ENCODE data around the gene WFDC10B. TPM values are rescaled to one million over a fixed set of nuclear protein-coding genes. Genes with fewer than 3 reads are reported as not detected.

WFDC10B gene
- total and polyA plus RNA-seq, 10 of the 15 experiments (the other 5 are each of a cell fraction or from before 2014, with no cell fraction given) = not detected

- ChIA-PET RAD21 (ENCODE audit: unreplicated experiment) (no interaction called here), POLR2A (no interaction called here), SMC1A (ENCODE audit: uncharacterized antibody, unreplicated experiment) (no interaction called here), CTCF (interaction anchor here (0.8 kb wide), 1 partner anchor 132 kb away, joined by 3 read pairs; no protein-coding TSS in a partner anchor)
- in situ Hi-C loops (cut with MboI) (no loop called here), intact Hi-C loops (cut with micrococcal nuclease; ENCODE audit: unreplicated experiment) (no loop called here)
- no peak overlapping the region for H3K9ac ChIP-seq (ENCODE audit: control insufficient read depth, insufficient read depth, low read length)
- no peaks in the 10 kb centered on the region for H3K4me1 ChIP-seq (ENCODE audit: control insufficient read depth, insufficient read depth, low read length)
- TF ChIP-seq SP1 (IDR thresholded peaks at IDR 0.05; ENCODE audit: low read depth, low read length) (no peak), ZBED1 (IDR thresholded peaks at IDR 0.05; ENCODE audit: borderline replicate concordance) (no peak), NR2F1 (conservative IDR thresholded peaks at IDR 0.05) (no peak), SMAD5 (IDR thresholded peaks at IDR 0.05; ENCODE audit: low read depth) (no peak), NR2C2 (IDR thresholded peaks at IDR 0.05; ENCODE audit: borderline replicate concordance, control insufficient read depth, insufficient read length, low read depth) (no peak)
- no peak overlapping the region for H3K4me3 ChIP-seq
- no peak for DNase-seq (ENCODE audit: low read depth, low spot score)
- H3K27ac ChIP-seq (ENCODE audit: control insufficient read depth, insufficient read depth) = no peak overlapping the region
- BruUV-seq (replicated peaks) = no TSS peak
- FAIRE-seq = no peak
- no peaks in the 10 kb centered on the region for H3K9me3 ChIP-seq (replicated peaks; ENCODE audit: control insufficient read depth, insufficient read depth, low read length)
- no peaks in the 10 kb centered on the region for H3K79me2 ChIP-seq (ENCODE audit: control insufficient read depth, insufficient read depth, low read length)
- H4K20me1 ChIP-seq (ENCODE audit: control insufficient read depth, insufficient read depth) = no peaks in the 10 kb centered on the region
- H3K36me3 ChIP-seq (ENCODE audit: control insufficient read depth in 2 of 2, insufficient read depth in 2 of 2, low read length in 1 of 2) = no peaks in the 10 kb centered on the region
- H3K4me2 ChIP-seq (ENCODE audit: control insufficient read depth, insufficient read depth) = no peak overlapping the region
- ATAC-seq = no peak
- 15% methylated on average over 5 of the region's 5 CpGs for WGBS (ENCODE audit: insufficient coverage, insufficient replicate concordance, low lambda C conversion rate, missing lambda C conversion rate)
- H3K27me3 ChIP-seq (replicated peaks in 1 of 2; ENCODE audit: control insufficient read depth in 2 of 2, insufficient read depth in 2 of 2, low read length in 1 of 2) = no peaks in the 10 kb centered on the region
- no peak overlapping the region for H2AFZ ChIP-seq (ENCODE audit: control insufficient read depth, low read depth, low read length)
These were observed 65.1 kb downstream of the WFDC10B start for GRCh38 chr20:45639687-45640086.

- no peak overlapping the region for H3K27ac ChIP-seq (ENCODE audit: control insufficient read depth, insufficient read depth)
- no peak for DNase-seq (ENCODE audit: low read depth, low spot score)
- no peak overlapping the region for H2AFZ ChIP-seq (ENCODE audit: control insufficient read depth, low read depth, low read length)
- no peaks in the 10 kb centered on the region for H3K4me1 ChIP-seq (ENCODE audit: control insufficient read depth, insufficient read depth, low read length)
- no peak for ATAC-seq
- H3K4me3 ChIP-seq = no peak overlapping the region
- intact Hi-C loops (cut with micrococcal nuclease; ENCODE audit: unreplicated experiment) = no loop called here
- no peaks in the 10 kb centered on the region for H4K20me1 ChIP-seq (ENCODE audit: control insufficient read depth, insufficient read depth)
- FAIRE-seq = no peak
- H3K79me2 ChIP-seq (ENCODE audit: control insufficient read depth, insufficient read depth, low read length) = no peaks in the 10 kb centered on the region
- POLR2A ChIA-PET = no interaction called here
- no peaks in the 10 kb centered on the region for H3K36me3 ChIP-seq (ENCODE audit: control insufficient read depth in 2 of 2, insufficient read depth in 2 of 2, low read length in 1 of 2)
- TF ChIP-seq CHD4 (IDR thresholded peaks at IDR 0.05) (no peak), TCF3 (IDR thresholded peaks at IDR 0.05; ENCODE audit: borderline replicate concordance, insufficient read depth, low read depth, low read length) (no peak), CTCF (IDR thresholded peaks at IDR 0.05 in 2 of 3, conservative IDR thresholded peaks at IDR 0.05 in 1 of 3; ENCODE audit: control insufficient read depth in 2 of 3, extremely low read depth in 1 of 3, insufficient read depth in 1 of 3, low read depth in 3 of 3, low read length in 3 of 3) (no peak), MYC (IDR thresholded peaks at IDR 0.05; ENCODE audit: insufficient read depth, insufficient read length, insufficient replicate concordance, low read length, severe bottlenecking) (no peak), LARP7 (IDR thresholded peaks at IDR 0.05) (no peak), KLF5 (IDR thresholded peaks at IDR 0.05; ENCODE audit: partially characterized antibody) (no peak), HDAC2 (IDR thresholded peaks at IDR 0.05) (no peak), TCF12 (IDR thresholded peaks at IDR 0.05; ENCODE audit: low read depth, low read length) (no peak), MEF2B (IDR thresholded peaks at IDR 0.05; ENCODE audit: partially characterized antibody, poor library complexity, severe bottlenecking) (no peak), EZH2 (IDR thresholded peaks at IDR 0.05; ENCODE audit: borderline replicate concordance, control insufficient read depth, low read depth, low read length) (no peak), STAT3 (IDR thresholded peaks at IDR 0.05; ENCODE audit: low read depth, low read length) (no peak)
- H3K9me3 ChIP-seq (replicated peaks; ENCODE audit: control insufficient read depth, insufficient read depth, low read length) = no peaks in the 10 kb centered on the region
- CTCF ChIA-PET = no interaction called here
- in situ Hi-C loops (cut with MboI) = no loop called here
- H3K4me2 ChIP-seq (ENCODE audit: control insufficient read depth, insufficient read depth) = no peak overlapping the region
- 0% methylated on average over 1 of the region's 1 CpG for WGBS (ENCODE audit: insufficient coverage, insufficient replicate concordance, low lambda C conversion rate, missing lambda C conversion rate)
- BruUV-seq (replicated peaks) = no TSS peak
- H3K9ac ChIP-seq (ENCODE audit: control insufficient read depth, insufficient read depth, low read length) = no peak overlapping the region
- RAD21 ChIA-PET (ENCODE audit: unreplicated experiment) = no interaction called here
- no peaks in the 10 kb centered on the region for H3K27me3 ChIP-seq (replicated peaks in 1 of 2; ENCODE audit: control insufficient read depth in 2 of 2, insufficient read depth in 2 of 2, low read length in 1 of 2)
- SMC1A ChIA-PET (ENCODE audit: uncharacterized antibody, unreplicated experiment) = no interaction called here
These were observed 68.3 kb downstream of the WFDC10B start for GRCh38 chr20:45636513-45636912.

Data from GM12878 (cell line).